PFSK-1 (cell line): Measurements from ENCODE around the gene DMWD.

ENCODE experiments used
- FOXP2 ChIP-seq: optimal IDR thresholded peaks from 2 replicates; pipeline ENCODE3; 2011; ENCODE audit warnings: borderline replicate concordance, control low read depth, inconsistent platforms; ENCODE audit not compliant: insufficient read depth; ENCODE audit errors: extremely low read length, extremely low read depth
- POLR2AphosphoS5 ChIP-seq: IDR thresholded peaks from 2 replicates; pipeline ENCODE4 v1.6.1; 2012; ENCODE audit warnings: low read depth, mild to moderate bottlenecking, control low read depth, low read length, moderate library complexity
- SIN3A ChIP-seq: IDR thresholded peaks from 2 replicates; pipeline ENCODE4 v1.6.1; 2012; ENCODE audit warnings: mild to moderate bottlenecking, low read length, moderate library complexity, borderline replicate concordance; ENCODE audit not compliant: insufficient read depth
- TAF1 ChIP-seq: IDR thresholded peaks from 2 replicates; pipeline ENCODE4 v1.6.1; 2012; ENCODE audit warnings: low read length, control low read depth, borderline replicate concordance; ENCODE audit not compliant: insufficient read depth
- TF ChIP-seq, protein P1 (sequence below), 2 experiments: IDR thresholded peaks; 2 replicates each; pipeline versions ENCODE4 v1.6.1 to v1.8.0; 2011 to 2012; ENCODE audit warnings: low read depth in 2 of 2, low read length in 2 of 2, control low read depth in 1 of 2, inconsistent platforms in 1 of 2, mild to moderate bottlenecking in 1 of 2, moderate library complexity in 1 of 2; ENCODE audit not compliant: insufficient read depth in 1 of 2

Gene DMWD

DNA sequence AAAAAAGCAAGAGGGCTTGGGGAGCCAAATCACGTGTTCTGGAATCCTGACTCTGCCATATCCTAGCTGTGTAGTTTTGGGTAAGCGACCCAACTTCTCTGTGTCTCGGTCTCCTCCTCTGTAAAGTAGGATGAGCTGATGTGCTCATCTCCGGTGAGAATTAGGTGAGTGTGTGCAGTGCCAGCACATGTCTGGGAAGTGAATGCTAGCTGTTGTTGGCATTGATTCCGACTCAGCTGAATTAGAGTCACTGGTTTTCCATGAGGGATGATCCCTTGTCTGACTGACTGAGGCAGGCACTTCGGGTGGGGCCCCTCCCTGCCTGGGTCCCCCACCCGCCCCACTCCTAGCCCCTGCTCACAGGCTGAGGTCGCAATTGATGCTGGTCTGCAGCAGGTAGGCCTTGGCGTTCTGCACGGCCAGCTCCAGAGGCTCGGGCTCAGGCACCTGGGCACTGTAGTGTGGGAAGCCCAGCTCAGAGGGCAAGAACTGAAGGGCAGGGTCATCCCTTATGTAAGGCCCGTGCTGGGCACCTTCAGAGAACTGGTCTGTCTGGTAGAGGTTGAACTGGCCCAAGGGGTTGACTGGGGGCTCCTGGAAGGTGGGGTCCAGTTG is 21.6 kb upstream of the DMWD start:
- no peak for TF ChIP-seq FOXP2
- TF ChIP-seq POLR2AphosphoS5: no peak
- TF ChIP-seq SIN3A: no peak
- TF ChIP-seq TAF1: no peak
- TF ChIP-seq, protein P1, sequence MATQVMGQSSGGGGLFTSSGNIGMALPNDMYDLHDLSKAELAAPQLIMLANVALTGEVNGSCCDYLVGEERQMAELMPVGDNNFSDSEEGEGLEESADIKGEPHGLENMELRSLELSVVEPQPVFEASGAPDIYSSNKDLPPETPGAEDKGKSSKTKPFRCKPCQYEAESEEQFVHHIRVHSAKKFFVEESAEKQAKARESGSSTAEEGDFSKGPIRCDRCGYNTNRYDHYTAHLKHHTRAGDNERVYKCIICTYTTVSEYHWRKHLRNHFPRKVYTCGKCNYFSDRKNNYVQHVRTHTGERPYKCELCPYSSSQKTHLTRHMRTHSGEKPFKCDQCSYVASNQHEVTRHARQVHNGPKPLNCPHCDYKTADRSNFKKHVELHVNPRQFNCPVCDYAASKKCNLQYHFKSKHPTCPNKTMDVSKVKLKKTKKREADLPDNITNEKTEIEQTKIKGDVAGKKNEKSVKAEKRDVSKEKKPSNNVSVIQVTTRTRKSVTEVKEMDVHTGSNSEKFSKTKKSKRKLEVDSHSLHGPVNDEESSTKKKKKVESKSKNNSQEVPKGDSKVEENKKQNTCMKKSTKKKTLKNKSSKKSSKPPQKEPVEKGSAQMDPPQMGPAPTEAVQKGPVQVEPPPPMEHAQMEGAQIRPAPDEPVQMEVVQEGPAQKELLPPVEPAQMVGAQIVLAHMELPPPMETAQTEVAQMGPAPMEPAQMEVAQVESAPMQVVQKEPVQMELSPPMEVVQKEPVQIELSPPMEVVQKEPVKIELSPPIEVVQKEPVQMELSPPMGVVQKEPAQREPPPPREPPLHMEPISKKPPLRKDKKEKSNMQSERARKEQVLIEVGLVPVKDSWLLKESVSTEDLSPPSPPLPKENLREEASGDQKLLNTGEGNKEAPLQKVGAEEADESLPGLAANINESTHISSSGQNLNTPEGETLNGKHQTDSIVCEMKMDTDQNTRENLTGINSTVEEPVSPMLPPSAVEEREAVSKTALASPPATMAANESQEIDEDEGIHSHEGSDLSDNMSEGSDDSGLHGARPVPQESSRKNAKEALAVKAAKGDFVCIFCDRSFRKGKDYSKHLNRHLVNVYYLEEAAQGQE (IDR thresholded peaks at IDR 0.05; ENCODE audit: insufficient read depth in 1 of 2, low read depth in 2 of 2, low read length in 2 of 2): no peak

DNA sequence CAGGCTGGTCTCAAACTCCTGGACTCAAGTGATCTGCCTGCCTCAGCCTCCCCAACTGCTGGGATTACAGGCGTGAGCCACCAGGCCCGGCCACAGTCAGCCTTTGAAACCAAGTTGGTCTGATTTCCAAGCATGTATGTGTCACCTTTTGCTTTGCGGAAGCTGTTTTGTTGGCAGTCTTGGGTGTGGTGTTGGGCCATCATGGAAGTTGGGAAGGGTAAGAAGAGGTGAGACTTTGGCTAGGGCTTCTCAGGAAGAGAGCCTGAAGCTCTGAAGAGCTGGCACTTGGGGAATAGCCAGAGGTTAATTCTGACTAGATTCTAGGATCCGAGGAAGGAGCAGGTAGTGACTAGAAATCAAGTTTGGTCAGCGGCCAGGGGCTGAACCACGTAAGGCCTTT is 19.7 kb upstream of the DMWD start:
- TF ChIP-seq FOXP2 (no peak), TAF1 (no peak), SIN3A (no peak), POLR2AphosphoS5 (no peak)
- TF ChIP-seq, protein P1 (IDR thresholded peaks at IDR 0.05; ENCODE audit: insufficient read depth in 1 of 2, low read depth in 2 of 2, low read length in 2 of 2): no peak

DNA sequence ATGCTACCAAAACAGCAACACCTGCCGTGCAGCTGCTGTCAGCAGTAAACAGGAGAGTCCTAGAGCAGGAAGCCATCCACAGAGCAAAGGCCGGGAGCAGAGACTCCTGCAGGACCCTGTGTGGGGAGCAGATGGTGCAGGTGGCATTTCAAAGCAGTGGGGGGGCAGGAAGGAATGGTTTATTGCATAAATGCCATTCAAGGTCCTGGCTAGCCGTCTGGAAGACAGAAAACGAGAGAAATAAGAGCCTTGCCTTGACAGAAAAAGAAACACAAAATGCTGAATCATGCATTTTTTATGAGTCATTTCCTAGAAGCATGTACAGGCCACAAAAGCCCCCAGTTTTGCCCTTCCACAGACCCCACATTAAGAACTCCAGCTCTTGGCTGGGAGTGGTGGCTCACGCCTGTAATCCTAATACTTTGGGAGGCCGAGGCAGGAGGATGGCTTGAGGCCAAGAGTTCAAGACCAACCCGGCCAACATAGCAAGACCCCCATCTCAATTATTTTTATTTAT is 17.1 kb upstream of the DMWD start:
- TF ChIP-seq POLR2AphosphoS5: no peak
- TF ChIP-seq TAF1: no peak
- TF ChIP-seq, protein P1 (IDR thresholded peaks at IDR 0.05; ENCODE audit: insufficient read depth in 1 of 2, low read depth in 2 of 2, low read length in 2 of 2): no peak
- TF ChIP-seq FOXP2: no peak
- no peak for TF ChIP-seq SIN3A

DNA sequence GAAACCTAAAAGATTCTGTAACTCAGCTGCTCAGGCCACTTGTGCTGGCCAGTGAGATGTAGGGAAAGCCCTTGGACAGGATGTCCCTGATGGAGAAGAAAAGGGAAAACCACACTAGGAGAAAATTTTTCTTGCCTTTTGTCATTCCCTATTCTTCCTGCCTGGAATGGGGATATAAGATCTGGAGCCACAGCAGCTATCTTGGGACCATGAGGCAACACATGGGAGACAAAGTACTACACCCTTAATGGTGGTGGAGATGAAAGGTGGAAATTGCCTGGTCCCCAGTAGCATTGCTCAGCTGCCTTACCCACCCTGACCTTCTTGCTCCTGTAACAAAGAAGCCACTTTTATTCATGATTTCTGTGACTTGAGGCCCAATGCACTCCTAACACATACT is 13.1 kb upstream of the DMWD start:
- no peak for TF ChIP-seq SIN3A
- TF ChIP-seq POLR2AphosphoS5: no peak
- TF ChIP-seq FOXP2: no peak
- no peak for TF ChIP-seq TAF1
- TF ChIP-seq, protein P1 (IDR thresholded peaks at IDR 0.05; ENCODE audit: insufficient read depth in 1 of 2, low read depth in 2 of 2, low read length in 2 of 2): no peak

DNA sequence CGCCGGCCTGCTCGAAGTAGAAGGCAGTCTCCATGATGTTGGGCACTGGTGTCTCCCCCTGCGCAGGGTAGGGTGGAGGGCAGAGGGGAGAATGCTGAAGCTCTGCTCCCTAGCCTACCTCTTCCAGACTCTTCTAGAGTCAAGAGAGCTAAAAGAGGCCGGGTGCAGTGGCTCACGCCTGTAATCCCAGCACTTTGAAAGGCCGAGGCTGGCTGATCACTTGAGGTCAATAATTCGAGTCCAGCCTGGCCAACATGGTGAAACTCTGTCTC is 12.2 kb upstream of the DMWD start:
- TF ChIP-seq POLR2AphosphoS5: no peak
- no peak for TF ChIP-seq FOXP2
- TF ChIP-seq, protein P1 (IDR thresholded peaks at IDR 0.05; ENCODE audit: insufficient read depth in 1 of 2, low read depth in 2 of 2, low read length in 2 of 2): no peak
- no peak for TF ChIP-seq TAF1
- TF ChIP-seq SIN3A: no peak
